HG03066 (cell line): ENCODE results near the gene ZNF446.
"Not testable (repeated sequence)": the region's sequence is repeated elsewhere in the genome, so short reads cannot be mapped to it uniquely, and the experiment has no call there.

Source experiments
- ATAC-seq: cut with Tn5 transposase; IDR thresholded peaks from one replicate; pipeline ENCODE4 v1.9.1; 2021; ENCODE audit warnings: low read depth; ENCODE audit not compliant: unreplicated experiment

The ZNF446 gene

DNA sequence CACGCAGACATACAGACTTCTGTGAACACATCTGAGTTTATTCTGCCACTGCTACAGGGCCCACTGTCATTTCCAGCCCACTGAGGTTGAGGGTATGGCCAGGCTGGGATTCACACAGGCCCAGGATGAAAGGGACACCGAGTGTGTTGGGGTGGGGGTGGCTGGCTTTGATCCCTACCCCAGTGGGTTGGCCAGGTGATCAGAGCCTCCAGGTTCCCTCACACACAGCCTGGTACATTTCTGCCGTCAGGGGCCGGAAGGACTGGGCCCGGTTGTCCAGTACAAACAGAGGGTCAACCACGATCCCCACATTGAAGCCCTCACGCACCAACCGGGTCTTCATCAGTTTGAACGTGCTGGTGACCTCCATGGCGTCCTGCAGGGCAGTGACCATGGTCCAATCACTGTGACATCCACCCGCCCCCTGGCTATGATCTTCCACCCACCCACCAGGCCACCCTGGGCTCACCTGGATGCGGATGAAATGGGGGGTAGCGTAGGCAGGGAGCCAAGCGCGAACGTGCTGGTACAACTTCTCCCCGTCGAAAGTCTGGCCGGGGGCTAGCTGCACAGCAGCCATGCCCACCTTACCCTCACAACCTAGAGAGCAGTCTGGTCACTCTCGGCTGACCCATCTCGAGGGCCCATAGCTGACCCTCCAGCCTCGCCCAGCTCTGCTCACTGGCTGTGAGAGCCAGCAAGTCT, 22.3 kb downstream of the ZNF446 start:
- no peak for ATAC-seq

DNA sequence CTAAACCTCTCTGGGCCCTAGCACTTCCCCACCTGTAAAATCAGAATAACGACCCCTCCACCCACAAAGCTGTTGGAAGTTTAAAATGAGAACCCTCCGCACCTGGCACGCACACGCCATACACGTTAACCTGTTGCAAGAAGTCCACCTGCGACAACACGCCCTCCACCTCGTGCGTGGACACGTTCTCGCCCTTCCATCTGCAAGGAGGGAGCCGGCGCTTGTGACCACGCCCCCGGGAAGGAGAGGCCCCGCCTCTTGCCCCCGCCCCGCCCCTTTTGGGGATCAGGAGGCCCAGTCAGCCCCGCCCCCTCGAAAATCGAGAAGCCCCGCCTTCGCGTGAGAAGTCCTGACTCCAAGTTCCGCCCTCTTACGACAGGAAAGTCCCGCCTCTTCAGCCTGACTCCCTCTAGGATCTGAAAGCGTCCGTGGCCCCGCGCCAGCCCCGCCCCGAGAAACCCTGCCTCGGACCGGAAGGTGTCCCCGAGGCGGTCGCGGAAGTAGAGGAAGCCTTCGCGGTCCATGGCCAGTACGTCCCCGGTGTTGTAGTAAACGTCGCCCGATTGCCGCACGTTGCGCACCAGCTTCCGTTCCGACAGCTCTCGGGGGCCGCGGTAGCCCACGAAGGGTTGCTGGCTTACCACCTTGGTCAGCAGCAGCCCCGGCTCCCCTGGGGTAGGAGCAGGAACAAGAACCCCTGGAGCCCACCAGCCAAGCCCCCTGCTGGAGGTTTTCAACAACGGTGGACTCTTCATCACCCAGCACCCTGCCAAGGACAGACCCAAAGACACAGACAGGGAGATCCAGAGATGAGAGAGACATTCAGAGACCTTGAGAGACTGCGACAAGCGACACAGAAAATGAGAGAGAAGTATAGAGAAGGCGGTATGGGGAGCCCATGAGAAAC, 23.1 kb downstream of the ZNF446 start:
- ATAC-seq, result peak; percentile 83

DNA sequence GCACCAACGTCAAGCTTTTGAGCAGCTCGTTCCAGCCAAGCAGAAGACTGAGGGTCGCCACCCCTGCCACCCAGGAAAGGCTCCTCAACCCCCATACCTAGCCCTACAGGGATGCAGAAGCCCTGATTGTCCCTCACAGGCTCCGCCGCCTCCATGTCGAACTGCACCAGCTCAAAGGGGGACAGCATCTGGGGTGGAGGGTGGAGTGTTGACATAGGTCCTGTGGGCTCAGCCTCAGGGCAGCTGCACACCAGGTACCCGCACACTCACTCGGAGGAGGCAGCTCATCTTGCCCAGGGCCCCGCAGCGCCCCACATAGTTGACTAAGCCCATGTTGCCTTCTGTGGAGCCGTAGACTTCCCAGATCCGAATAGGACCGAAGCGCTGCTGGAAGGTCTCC, 24.1 kb downstream of the ZNF446 start:
- ATAC-seq, result no peak

DNA sequence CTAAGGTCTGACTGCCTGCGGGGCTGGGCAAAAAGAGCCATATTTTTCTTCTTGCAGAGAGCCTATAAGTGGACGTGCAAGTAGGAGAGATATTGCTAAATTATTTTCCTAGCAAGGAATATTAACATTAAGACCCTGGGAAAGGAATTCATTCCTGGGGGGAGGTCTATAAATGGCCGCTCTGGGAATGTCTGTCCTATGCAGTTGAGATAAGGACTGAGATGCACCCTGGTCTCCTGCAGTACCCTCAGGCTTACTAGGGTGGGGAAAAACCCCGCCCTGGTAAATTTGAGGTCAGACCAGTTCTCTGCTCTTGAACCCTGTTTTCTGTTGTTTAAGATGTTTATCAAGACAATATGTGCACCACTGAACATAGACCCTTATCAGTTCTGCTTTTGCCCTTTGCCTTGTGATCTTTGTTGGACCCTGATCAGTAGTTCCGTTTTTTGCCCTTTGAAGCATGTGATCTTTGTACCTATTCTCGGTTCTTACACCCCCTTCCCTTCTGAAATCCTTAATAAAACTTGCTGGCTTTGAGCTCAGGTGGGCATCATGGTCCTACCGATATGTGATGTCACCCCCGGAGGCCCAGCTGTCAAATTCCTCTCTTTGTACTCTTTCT, 31.6 kb downstream of the ZNF446 start:
- not testable (repeated sequence) for ATAC-seq

DNA sequence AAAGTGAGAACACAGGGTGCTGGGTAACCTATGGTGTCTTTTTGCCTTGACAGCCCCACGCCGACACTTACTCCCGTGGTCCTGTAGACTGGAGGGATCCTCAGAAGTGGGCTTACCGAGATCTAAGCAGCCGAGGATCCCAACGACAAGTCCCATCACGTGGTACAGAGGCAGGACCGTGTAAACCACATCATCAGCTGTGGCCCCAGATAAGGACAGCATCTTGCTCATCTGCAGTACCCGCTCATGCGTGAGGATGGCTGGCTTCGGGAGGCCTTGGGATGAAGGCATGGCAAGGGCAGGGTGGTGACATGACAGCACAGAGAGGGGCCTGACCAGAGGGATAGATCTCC, 33.6 kb downstream of the ZNF446 start:
- ATAC-seq, result no peak

DNA sequence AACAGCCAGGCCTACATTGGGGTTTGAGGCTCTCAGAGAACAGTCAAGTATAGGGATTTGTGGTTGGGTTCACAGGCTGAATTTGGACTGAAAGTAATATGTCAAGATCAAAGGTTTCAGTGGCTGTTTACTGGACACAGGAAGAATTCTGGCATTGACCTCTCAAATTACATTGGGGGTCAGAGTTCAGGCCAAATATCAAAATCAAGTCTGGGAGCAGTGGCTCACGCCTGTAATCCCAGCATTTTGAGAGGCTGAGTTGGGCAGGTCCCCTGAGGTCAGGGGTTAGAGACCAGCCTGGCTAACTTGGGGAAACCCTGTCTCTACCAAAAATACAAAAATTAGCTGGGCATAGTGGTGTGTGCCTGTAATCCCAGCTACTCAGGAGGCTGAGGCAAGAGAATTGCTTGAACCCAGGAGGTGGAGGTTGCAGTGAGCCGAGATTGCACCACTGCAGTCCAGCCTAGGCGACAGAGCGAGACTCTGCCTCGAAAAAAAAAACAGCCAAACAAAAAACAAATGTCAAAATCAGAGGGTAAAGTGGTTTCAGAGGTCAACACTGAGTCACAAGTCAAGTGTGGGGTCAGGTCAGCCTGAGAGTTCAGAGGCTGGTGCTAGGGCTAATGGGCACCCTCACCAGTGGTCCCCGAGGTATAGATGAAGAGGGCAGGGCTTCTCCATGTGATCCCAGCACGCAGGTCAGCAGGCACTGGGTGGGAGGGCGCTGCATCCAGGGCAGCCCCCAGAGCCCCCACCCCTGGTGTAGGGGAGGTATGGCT, 34.1 kb downstream of the ZNF446 start:
- ATAC-seq, result no peak

DNA sequence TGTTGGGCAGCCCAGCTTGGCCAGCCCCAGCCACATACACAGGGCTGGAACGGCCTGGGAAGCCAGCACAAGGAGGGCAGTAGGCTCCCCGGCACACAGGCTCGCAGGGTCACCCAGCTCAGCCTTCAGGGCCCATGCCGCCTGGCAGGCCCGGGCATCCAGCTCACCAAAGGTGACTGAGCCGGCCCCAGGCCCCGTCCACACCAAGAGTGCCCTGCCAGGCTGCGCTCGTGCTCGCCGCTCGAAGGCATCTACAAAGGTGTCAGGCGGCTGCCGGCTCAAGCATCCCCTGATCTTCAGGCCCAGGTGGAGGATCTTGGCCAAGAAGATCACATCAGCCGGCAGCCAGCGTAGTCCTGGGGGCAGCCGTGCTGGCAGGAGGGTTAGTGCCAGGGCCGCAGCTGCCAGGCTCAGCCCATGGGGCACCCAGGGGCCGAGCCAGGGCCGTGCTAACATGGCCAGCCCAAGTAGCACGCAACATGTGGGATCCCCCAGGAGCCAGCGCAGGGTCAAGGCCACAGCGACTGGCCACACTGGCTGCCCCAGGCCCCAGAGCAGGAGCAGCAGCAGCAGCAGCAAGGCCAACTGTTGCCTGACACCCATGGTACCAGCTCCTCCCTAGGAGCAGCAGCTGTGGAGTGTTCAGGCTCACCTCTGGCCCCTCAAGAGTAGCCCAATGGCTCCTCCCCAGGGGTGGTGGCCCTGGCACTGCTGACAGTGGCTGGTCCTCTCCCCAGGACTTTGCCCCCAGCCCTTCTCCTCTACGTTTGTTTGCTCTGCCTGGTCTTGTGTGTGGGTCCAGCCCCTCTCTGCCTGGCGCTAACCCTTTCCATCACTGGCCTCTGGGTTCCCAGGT, 35.4 kb downstream of the ZNF446 start, which contains the start of gene SLC27A5:
SLC27A5 (minus strand) TSS at position 640 of the 856 bp plus-strand sequence; CDS start at position 603, 37 bp downstream.
- no peak for ATAC-seq

DNA sequence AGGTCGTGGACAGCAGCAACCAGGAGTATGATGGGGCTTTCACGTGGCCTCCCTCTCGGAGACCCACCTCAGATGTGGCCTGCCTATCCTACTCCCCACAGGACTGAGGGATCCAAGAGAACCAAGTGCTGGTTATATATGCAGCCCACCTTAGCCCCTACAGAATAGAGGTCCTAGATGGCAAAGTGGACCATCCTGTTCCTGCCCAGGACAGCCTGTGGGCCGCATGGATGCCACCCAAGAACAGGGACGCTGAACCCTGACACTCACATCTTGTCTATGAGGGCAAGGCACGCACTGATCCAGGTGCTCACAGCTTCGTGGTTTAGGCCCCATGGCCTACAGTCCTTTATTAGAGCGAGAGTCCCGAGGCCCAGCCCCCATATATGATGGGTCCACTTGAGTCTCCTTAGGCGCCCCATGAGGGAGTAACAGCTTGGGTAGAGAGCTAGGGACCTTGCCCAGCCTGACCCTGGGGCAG, 37.1 kb downstream of the ZNF446 start:
- no peak for ATAC-seq

DNA sequence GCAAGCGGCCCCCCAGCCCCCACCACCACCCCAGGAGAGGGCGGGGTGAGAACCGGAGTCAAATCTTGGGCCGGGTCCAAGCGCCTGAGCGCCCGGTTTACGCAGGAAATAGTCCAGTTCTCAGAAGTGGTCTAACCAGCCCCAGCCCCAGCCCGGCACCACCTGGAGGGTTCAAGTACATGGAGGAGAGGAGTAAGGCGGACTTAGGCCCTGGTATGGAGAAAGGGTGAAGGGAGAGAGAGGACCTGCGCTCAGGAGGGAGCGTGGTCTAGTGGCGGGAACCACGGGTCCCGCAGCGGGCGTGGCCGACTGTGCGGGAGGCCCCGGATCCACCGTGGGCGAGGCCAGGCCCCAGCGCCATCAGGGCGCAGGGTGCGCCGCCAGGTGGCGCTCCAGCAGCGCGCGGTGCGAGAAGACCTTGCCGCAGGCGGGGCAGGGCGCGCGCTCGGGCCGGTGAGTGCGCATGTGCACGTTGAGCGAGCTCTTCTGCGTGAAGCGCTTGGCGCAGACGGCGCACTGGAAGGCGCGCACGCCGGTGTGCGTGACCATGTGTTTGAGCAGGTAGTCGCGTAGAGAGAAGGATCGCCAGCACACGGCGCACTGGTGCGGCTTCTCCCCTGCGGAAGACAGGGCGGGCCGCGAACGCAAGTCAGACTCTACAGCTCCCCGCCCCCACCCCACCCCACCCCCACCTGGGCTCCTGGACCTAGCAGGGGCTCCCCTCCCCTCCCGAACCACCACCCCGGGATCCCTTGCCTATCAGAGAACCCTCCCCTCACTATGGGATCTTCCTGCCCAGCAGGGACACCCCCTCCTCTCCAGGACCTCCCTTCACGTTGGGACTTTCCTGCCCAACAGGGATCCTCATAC, 37.8 kb downstream of the ZNF446 start:
- peak; percentile 82 for ATAC-seq

DNA sequence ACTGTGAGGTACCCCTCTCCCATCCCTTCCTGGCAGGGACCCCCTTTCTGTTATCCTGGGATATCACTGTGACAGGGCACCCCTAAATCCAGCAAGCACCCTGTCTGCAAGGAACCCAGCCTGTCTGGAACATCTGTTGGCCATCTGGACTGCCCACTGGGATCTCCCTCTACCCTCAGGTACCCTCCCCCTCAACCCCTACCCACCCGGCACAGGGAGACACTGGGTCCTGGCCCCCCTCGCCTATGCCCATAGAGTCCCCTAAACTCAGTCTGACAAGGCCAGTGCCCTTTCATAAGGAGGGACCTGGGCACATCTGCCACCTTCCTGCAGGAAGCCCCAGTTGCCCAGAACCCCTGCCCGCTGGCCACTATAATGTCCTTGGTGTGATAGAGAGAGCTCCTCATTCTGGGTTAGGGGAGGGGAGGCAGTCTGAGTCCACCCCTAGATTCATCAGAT, 38.4 kb downstream of the ZNF446 start:
- ATAC-seq, result no peak

DNA sequence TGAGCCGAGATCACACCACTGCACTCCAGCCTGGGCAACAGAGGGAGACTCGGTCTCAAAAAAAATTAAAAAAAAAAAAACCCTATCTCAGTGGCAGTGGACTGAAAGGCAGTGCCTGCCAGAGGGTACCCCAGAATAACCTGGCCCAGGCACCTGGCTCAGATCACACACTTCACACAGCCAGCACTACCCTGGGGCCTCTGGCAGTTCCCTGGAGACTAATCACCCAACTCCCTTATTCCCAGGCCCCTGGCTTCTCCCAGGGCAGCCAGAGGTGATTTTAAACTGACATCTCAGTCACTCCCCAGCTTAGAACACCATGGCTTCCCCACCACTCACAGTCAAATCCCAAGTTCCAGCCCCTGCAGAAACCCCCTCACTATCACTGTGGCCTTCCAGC, 39.1 kb downstream of the ZNF446 start:
- no peak for ATAC-seq

DNA sequence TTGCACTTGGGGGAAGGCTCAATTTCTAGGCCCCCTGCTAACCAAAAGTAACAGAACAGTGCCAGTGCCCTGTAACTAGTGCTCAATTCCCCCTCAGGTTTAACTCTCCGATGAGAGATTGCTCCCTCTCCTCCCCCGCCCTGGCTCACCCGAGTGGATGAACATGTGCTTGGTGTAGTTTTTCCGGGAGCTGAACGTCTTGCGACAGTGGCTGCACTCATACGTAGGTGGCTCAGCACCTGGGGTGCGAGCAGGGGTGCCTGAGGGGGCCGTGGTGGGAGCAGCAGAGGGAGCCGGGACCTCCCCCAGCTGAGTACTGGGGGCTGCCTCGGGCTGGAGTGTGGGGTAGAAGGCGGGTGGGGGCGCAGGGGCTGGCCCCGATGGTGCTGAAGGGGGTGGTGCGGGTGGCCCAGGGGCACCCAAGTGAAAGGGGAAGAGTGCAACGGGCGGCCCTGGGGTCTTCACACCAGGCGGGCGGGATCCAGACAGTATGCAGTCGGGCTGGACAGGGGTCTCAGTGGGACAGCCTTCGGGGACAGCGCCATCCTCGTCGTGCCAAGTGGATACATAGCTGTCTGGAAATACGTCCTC, 40.2 kb downstream of the ZNF446 start:
- no peak for ATAC-seq

DNA sequence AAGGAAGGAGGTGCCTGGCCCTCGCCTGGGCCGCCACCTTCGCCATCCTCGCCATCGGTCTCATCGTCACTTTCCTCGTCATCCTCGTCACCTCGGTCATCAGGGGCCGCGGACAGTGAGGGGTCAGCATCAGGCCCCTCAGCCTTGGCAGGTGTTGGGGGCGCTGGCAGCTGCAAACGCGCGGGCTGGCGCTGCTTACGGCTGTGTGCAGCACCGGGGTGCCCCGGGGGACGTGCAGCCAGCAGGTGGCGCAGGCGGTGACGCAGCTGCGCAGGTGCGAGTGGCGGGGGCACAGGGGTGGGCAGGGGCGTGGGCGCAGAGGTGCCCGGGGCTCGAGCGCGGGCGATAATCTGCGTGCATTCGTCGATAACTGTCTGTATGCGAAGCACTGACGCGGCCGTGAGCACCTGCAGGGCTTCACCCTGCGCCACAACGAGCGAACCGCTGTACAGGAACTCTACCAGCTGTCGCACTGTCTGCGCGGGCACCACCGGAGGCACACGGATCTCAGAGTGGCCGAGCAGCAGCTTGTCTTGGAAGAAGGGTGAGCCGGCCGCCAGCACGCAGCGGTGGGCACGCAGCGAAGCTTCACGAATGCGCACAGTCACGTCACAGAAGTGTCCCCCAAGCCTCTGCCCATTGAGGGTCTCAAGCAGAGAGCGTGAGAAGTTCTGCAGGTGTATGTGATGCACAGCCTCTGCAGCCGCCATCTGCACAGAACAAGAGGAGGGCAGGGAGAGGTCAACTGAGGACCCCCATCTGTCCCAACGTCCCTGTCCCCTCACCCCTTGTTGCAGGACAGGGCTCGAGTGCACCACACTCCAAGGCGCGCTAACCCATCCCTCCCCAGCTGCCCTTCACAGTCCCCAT, 41.0 kb downstream of the ZNF446 start:
- ATAC-seq, result no peak

DNA sequence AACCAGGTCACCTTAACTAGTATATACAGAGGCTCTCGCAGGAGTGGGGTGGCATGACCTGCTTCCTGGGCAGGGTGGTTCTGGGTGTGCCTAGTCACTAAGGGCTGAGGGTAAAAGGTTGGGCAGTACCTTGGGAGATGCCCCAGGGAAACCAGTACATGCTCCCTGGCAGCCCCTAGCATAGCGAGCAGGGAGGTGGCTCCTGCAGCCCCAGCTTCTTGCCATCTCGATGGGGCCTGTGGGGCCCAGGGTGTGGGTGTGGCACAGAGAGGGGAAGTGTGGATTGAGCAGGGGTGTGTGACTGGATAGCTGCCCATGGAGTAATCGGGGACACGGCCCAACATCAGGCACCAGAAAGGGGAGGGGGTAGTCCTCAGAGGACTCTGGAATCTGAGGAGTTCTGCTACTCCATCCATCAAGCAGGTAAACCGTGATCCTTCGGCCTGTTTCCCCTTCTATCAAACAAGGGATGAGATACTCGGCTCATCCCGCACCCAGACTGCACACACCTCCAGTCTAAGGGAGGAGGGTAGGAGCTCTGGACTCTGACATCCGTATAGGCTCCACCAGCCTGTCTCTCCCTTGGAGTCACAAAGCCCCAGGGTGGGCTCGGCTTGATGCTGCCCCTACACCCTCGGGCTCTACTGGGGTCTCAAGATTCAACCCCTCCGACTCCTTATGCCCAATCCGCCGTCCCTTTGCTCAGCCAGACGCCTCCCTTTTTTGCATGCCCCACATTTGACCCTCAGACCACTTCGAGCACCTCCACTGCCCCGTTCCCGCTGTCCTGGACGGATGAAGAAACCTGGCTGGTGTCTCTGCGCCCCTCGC, 42.3 kb downstream of the ZNF446 start:
- ATAC-seq, result no peak

DNA sequence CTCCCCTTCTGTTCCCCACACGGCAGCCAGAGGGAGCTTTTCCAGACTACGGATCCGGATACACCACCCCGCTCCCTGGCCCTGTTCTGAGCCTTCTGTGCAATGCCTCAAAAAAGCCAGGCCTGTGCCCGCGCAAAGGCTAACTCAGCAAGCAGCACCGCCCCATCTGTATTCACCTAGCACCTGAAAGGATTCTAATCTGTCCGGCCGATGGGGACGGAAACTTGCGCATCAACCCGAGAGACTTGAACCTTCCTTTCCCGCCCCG, 42.9 kb downstream of the ZNF446 start:
- no peak for ATAC-seq

DNA sequence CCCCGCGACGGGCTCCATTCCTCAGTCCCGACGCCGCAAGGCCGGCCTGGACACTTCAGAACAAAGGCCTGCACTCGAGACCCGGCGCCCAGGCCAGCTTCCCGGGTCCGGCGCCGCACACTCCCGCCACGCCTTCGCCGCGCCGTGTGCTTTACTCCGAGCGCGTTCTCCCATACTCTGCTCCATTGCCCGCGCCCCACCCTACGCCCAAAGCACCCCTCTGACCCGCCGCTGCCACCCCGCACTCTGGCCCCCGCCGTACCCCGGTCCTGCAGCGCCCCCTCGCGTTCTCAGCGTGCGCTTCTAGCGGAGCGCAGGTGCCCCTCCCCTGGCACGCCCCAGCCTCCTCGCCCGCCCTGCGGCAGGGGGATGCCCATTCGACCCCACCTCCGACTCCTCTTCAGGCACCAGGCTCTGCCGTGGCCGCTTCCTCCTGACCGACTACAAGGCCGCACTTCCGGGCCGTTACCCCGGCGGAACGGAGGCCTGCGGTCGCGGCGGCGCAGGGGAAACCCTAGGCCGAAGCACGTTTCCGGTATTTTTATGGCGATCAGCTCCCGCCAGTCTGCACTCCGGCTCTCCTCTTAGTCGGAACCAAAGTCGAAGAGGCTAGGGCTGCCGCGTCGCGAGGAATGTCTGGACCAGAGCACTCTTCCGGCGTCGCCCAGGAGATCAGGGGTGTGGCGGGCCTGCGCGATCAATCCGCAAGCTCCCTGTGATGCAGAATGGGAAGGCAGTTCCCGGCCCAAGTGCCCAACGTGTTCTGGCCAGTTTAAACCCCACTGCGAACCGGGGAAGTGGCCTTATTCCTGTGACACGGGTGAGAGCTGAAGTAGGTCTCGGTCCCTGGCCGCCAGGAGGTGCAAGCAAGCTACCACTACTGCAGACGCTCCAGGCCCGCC, 43.5 kb downstream of the ZNF446 start, which contains the start of gene ZBTB45:
ZBTB45 (minus strand) TSS at position 456 of the 902 bp plus-strand sequence. CDS start 2,137 bp downstream, outside the sequence.
- ATAC-seq, result peak; percentile 70
